Activated naive CD8-positive, alpha-beta T cell treated with anti-CD3 and anti-CD28 coated beads, Interleukin-2, amount 50 U/mL, for 24 hours (primary cell): Measurements from ENCODE around the gene GOLPH3.

Source experiments
- ATAC-seq: fragments of 150-1000 bp; cut with Tn5 transposase; one replicate; pipeline ENCODE4 v1.10.0; 2021
- DNase-seq: peaks from one replicate; pipeline ENCODE4 v3.0.0; 2021
- H3K27ac Mint-ChIP-seq: one replicate; pipeline ENCODE4 v1.8.0; 2021; ENCODE audit warnings: mild to moderate bottlenecking, mixed read lengths
- H3K27me3 Mint-ChIP-seq: one replicate; pipeline ENCODE4 v1.8.0; 2021; ENCODE audit warnings: mixed read lengths
- H3K36me3 Mint-ChIP-seq: one replicate; pipeline ENCODE4 v1.8.0; 2021; ENCODE audit warnings: low read depth, mixed read lengths
- H3K4me1 Mint-ChIP-seq: one replicate; pipeline ENCODE4 v1.8.0; 2021; ENCODE audit warnings: mixed read lengths
- H3K4me3 Mint-ChIP-seq: one replicate; pipeline ENCODE4 v1.8.0; 2021; ENCODE audit warnings: mild to moderate bottlenecking, moderate library complexity, mixed read lengths
- H3K9me3 Mint-ChIP-seq: one replicate; pipeline ENCODE4 v1.8.0; 2021; ENCODE audit warnings: mixed read lengths

Gene GOLPH3

DNA sequence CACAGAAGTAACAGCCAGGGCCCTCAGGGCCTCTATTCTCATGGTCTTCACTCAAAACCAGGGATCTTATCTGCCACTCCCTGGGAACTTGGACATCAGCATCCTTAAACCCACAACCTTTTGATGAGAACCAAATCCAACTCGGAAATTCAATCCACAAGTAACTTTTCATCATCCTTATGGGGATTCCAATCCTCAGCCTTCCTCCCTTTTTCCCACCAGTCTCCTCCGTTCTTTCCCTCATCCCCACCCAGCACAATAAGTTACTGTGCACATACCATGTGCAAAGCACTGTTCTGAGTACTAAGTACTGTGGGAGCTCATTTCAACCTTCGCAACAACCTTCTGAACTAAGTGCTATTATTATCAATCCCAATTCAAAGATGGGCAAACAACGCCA, 17.0 kb downstream of the GOLPH3 start:
- Mint-ChIP-seq H3K4me3 (no peak overlapping the region), H3K27ac (no peak overlapping the region), H3K4me1 (peaks cover 47% of the 10 kb centered on the region), H3K27me3 (no peaks in the 10 kb centered on the region), H3K9me3 (no peaks in the 10 kb centered on the region), H3K36me3 (peaks cover 36% of the 10 kb centered on the region)
- DNase-seq (no peak), ATAC-seq (no peak)

DNA sequence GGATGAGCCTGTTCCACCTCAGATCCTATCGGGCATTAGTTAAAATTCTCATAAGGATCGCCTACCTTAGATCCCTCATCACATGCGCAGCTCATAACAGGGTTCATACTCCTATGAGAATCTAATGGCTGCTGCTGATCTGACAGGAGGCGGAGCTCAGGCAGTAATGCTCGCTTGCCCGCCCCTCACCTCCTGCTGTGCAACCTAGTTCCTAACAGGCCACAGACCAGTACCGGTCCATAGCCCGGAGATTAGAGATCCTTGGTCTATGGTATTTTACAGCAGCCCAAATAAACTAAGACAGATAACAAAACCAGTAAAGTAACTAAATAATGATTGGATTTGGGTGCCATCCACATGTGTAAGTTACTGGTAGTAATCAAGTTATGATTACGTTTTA, 17.5 kb downstream of the GOLPH3 start:
- Mint-ChIP-seq H3K36me3 (peaks cover 38% of the 10 kb centered on the region), H3K4me3 (no peak overlapping the region), H3K27ac (no peak overlapping the region), H3K27me3 (no peaks in the 10 kb centered on the region), H3K9me3 (peaks cover 3% of the 10 kb centered on the region), H3K4me1 (peaks cover 48% of the 10 kb centered on the region)
- no peak for DNase-seq
- ATAC-seq = no peak

DNA sequence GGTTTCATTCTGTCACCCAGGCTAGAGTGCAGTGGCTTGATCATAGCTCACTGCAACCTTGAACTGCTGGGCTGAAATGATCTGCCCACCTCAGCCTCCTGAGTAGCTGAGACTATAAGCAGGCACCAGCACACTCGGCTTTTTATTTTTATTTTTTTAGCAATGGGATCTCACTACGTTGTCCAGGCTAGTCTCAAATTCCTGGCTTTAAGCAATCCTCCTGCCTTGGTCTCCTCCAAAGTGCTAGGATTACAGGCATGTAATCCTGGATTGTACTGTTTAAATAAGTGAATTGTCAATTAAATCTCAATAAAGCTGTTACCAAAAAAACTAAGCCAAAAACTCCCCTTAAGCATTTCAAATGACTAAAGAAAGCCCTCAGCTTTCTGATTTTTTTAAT, 18.9 kb downstream of the GOLPH3 start:
- Mint-ChIP-seq H3K27ac (peak overlapping the region; percentile 56), H3K4me3 (no peak overlapping the region), H3K36me3 (peaks cover 33% of the 10 kb centered on the region), H3K4me1 (peaks cover 44% of the 10 kb centered on the region), H3K9me3 (peaks cover 4% of the 10 kb centered on the region), H3K27me3 (no peaks in the 10 kb centered on the region)
- no peak for DNase-seq
- no peak for ATAC-seq

DNA sequence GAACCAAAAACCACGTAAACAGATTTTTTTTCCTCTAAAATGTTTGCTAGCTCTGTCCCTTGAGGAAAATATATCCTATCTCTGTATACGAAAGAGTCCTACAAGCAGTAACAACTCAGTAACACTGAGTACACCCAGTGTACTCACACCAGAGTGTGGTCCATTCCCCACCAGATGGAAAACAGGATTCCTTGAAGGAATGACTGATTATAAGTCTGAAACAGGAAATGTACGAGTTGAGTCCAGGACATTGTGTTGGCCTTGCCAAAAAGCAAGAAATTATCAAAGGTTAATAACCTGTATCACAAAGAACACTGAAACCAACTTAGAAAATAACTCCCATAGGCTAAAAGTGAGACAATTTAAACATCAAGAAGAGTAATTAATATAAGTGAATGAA, 20.4 kb downstream of the GOLPH3 start:
- Mint-ChIP-seq H3K27me3 (no peaks in the 10 kb centered on the region), H3K4me3 (no peak overlapping the region), H3K9me3 (peaks cover 4% of the 10 kb centered on the region), H3K27ac (peak overlapping the region; percentile 62), H3K4me1 (peaks cover 55% of the 10 kb centered on the region), H3K36me3 (peaks cover 41% of the 10 kb centered on the region)
- ATAC-seq (no peak), DNase-seq (no peak)

DNA sequence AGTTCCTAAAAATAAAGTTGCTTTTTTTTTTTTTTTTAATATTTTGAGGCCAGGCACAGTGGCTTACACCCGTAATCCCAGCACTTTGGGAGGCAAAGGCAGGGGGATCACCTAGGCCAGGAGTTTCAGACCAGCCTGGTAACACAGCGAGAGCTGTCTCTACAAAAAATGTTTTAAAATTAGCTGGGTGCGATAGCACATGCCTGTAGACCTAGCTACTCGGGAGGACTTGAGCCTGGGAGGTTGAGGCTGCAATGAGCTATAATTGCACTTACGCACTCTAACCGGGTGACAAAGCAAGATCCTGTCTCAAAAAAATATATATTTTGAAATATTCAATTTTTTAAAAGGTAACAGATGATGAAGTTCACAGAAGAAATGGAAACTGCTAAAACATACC, 22.9 kb downstream of the GOLPH3 start:
- DNase-seq (no peak), ATAC-seq (no peak)
- Mint-ChIP-seq H3K4me1 (peaks cover 62% of the 10 kb centered on the region), H3K27me3 (no peaks in the 10 kb centered on the region), H3K27ac (no peak overlapping the region), H3K4me3 (no peak overlapping the region), H3K36me3 (peaks cover 38% of the 10 kb centered on the region), H3K9me3 (peaks cover 4% of the 10 kb centered on the region)

DNA sequence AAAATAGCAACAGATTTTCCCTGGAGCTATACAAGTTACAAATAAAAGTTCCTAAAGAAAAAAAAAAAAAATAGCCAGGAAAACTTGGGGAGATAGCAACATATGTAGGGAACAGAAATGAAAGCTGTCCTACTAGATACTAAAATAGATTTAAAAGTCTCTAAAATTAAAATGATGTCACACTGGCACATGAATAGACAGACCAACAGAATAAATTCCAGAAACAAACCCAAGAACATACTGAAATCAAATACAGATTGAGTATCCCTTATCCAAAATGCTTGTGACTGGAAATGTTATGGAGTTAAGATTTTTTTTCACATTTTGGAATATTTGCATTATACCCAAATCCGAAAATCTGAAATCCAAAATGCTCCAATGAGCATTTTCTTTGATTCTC, 23.8 kb downstream of the GOLPH3 start:
- peaks cover 37% of the 10 kb centered on the region for H3K36me3 Mint-ChIP-seq
- ATAC-seq = no peak
- H3K4me3 Mint-ChIP-seq = no peak overlapping the region
- no peak overlapping the region for H3K27ac Mint-ChIP-seq
- DNase-seq = no peak
- peaks cover 62% of the 10 kb centered on the region for H3K4me1 Mint-ChIP-seq
- peaks cover 4% of the 10 kb centered on the region for H3K9me3 Mint-ChIP-seq
- no peaks in the 10 kb centered on the region for H3K27me3 Mint-ChIP-seq

DNA sequence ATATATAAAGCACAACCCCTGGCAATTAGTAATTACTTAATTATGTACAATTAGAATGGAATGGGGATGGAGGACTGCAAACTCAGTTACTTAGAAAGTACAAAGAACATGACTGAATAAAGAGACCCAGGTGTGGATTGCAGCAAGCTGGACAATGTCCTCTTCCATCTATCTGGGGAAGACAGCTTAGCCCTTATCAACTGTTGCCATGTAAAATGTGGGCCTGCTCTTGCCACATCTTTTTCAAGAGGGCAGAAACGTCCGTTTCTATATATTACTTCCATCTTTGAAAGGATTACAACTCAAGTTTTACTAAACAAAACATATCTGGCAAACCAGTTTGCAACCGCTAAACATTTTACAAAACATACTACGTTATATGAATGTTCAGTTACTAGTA, 26.2 kb downstream of the GOLPH3 start:
- peaks cover 48% of the 10 kb centered on the region for H3K4me1 Mint-ChIP-seq
- no peak overlapping the region for H3K27ac Mint-ChIP-seq
- no peaks in the 10 kb centered on the region for H3K27me3 Mint-ChIP-seq
- peaks cover 4% of the 10 kb centered on the region for H3K9me3 Mint-ChIP-seq
- DNase-seq (no peak), ATAC-seq (no peak)
- peaks cover 31% of the 10 kb centered on the region for H3K36me3 Mint-ChIP-seq
- H3K4me3 Mint-ChIP-seq = no peak overlapping the region

DNA sequence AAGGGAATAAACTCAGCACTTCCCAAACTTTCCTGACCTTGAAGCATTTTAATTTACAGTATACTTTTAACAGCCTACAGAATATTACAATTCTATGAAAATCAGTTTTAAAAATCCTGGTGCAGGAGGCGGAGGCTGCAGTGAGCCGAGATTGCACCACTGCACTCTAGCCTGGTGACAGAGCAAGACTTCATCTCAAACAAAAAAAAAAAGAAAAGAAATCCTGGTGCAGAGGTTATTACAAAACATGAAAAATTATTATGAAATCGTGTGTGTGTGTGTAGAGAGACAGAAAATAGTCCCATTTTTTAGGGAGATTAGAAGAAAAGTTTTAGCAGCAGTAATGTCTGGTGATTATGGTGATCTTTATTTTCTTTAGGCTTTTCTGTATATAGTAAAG, 26.9 kb downstream of the GOLPH3 start:
- DNase-seq (no peak), ATAC-seq (no peak)
- Mint-ChIP-seq H3K27ac (peak overlapping the region; percentile 12), H3K9me3 (peaks cover 4% of the 10 kb centered on the region), H3K4me1 (peaks cover 45% of the 10 kb centered on the region), H3K4me3 (no peak overlapping the region), H3K36me3 (peaks cover 29% of the 10 kb centered on the region), H3K27me3 (no peaks in the 10 kb centered on the region)

DNA sequence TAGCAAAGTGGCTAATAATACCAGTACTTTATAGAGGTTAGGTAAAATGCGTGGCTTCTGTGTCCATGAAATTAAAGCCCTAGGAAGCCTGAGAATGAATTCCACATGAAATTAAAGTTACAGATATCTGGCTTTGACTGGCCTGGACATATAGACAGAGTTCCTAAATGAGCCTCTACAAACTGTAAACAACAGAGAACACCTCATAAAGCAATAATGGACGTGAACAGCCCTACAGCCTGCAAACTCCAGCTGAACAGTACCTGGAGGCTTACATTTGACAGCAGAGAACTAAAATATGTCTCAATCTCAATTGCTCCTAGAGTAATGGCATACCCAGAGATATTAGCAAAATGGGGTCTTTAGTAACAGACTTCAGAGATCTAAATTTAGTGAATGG, 28.7 kb downstream of the GOLPH3 start:
- ATAC-seq = no peak
- Mint-ChIP-seq H3K9me3 (no peaks in the 10 kb centered on the region), H3K4me1 (peaks cover 40% of the 10 kb centered on the region), H3K36me3 (peaks cover 35% of the 10 kb centered on the region), H3K27ac (no peak overlapping the region), H3K4me3 (no peak overlapping the region), H3K27me3 (no peaks in the 10 kb centered on the region)
- DNase-seq = no peak

DNA sequence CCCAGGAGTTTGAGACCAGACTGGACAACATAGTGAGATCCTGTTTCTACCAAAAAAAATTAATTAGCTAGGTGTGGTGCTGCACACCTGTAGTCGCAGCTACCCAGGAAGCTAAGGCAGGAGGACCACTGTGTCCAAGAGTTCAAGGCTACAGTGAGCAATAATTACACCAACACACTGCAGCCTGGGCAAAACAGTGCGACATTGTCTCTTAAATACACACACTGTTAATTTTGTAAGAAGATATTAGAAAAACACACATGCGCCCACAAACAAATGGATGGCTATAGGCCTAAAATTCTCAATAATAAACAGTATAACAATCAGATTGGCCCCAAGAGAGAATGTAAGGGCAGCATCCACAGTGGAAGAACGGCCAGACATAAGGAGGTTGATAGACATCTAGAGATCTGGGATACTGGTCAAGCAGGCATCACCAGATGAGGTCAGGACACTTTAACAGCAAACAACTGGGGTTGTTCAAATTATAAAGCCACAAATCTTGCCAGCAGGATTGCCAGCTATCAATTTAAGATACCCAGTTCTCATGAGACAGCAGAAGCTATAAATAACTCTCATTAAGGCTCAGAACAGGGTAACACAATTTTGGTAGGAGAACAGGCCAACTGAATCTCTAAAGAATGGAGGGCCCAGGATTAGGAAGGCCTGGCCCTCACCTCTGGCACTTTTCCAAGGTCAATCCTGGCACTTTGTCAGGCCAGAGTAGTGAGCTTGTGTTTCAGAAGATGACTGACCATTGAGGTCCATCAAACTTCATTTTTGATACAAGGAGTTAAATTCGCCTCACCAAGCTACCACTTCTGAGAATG, 29.5 kb downstream of the GOLPH3 start:
- H3K4me3 Mint-ChIP-seq = no peak overlapping the region
- DNase-seq (no peak), ATAC-seq (no peak)
- no peaks in the 10 kb centered on the region for H3K9me3 Mint-ChIP-seq
- H3K36me3 Mint-ChIP-seq = peaks cover 41% of the 10 kb centered on the region
- no peaks in the 10 kb centered on the region for H3K27me3 Mint-ChIP-seq
- H3K27ac Mint-ChIP-seq = no peak overlapping the region
- H3K4me1 Mint-ChIP-seq = peaks cover 41% of the 10 kb centered on the region

DNA sequence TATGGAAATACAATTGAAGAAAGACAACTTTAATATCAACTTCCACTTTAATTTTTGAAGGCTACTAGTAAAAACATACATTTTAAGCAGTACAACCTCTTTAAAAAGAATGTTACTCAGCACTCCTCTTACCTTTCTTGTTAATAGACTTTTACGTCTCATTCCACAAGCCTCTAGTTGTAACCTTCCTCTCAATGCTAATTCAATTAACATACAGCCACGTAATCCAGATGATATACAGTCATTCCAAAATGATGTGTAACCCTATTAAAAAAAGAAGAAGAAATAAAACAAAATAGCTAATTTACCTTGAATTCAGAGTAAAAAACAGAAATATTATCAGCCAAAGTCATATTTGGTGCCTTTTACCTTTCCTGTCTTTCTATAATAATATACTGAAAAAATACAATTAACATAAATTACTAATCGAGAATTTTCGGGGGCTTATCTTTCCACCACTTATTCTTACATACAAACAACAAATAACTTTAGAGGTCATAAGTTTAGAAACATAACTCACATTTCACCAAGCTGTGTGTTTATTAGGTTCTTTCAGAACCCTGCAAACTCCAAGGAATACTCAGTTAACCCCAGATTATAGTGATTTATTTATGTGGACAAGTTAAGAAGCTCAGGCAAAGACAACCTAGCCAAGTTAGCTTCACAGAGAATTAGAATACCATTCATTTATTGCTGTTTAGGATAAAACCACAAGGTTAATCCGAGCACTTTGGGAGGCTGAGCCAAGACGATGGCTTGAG, 30.3 kb downstream of the GOLPH3 start:
- ATAC-seq (no peak), DNase-seq (no peak)
- peaks cover 42% of the 10 kb centered on the region for H3K36me3 Mint-ChIP-seq
- peaks cover 41% of the 10 kb centered on the region for H3K4me1 Mint-ChIP-seq
- no peaks in the 10 kb centered on the region for H3K27me3 Mint-ChIP-seq
- H3K9me3 Mint-ChIP-seq = no peaks in the 10 kb centered on the region
- H3K27ac Mint-ChIP-seq = no peak overlapping the region
- H3K4me3 Mint-ChIP-seq = no peak overlapping the region

DNA sequence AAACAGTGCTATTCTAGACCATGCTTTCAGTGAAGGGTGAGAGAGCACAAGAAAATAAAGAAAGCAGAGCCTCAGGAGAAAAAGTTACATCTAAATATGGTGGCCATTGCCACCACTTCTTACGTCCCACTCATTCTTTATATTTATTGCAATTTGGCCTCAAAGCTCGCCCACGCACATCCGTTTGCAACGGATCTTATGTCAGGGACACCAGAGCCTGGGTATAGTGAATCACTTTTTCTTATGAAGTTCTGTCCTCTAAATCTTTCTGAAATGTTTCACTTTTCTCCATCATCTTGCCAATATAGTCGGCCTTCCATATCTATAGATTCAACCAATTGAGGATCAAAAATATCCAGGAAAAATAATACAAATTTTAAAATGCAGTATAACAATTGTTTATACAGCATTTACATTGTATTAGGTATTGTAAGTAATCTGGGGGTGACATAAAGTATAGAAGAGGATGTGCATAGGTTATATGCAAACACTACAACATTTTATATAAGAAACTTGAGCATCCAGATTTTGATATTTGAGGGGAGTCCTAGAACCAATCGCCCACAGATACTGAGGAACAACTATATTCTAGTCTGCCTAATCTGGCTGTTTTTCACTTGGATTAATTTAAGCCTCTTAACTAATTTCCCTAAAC, 35.2 kb downstream of the GOLPH3 start:
- no peaks in the 10 kb centered on the region for H3K9me3 Mint-ChIP-seq
- peak; percentile 86 for ATAC-seq
- peaks cover 45% of the 10 kb centered on the region for H3K36me3 Mint-ChIP-seq
- H3K27ac Mint-ChIP-seq = peak overlapping the region; percentile 82
- peaks cover 30% of the 10 kb centered on the region for H3K4me1 Mint-ChIP-seq
- H3K4me3 Mint-ChIP-seq = peak overlapping the region; percentile 3
- no peaks in the 10 kb centered on the region for H3K27me3 Mint-ChIP-seq
- DNase-seq = peak; percentile 76

DNA sequence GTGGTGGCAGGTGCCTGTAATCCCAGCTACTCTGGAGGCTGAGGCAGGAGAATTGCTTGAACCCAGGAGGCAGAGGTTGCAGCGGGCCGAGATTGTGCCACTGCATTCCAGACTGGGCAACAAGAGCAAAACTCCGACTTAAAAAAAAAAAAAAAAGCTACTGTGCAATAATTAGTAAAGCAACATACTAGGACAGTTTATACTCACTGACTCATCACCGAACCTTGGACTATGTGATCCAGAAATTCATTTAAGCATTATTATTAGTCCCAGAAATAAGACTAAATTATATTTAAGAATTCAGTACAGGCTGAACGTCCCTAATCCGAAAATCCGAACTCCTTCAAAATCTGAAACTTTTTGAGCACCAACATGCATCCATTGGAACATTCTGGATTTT, 37.8 kb downstream of the GOLPH3 start:
- H3K36me3 Mint-ChIP-seq = peaks cover 49% of the 10 kb centered on the region
- H3K4me3 Mint-ChIP-seq = no peak overlapping the region
- H3K9me3 Mint-ChIP-seq = no peaks in the 10 kb centered on the region
- peaks cover 41% of the 10 kb centered on the region for H3K4me1 Mint-ChIP-seq
- no peak for ATAC-seq
- no peak overlapping the region for H3K27ac Mint-ChIP-seq
- DNase-seq = no peak
- H3K27me3 Mint-ChIP-seq = no peaks in the 10 kb centered on the region

DNA sequence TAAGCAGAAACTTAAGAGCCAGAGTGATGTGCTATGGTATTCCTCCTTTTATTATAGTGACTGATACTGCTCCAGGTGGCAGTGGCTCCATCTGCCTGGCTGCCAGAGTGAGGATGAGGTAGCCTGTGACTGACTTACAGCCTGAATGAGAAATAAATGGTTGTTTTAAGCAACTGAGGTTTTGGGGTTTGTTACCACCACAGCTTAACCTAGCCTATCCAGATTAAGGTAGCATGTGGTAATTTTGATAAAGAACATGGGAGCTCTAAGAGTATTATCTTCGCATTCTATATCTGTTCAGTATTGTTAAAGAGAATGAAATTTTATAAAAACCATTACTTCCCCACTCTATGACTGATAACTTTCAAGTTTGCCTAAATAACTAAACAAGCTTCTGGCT, 39.0 kb downstream of the GOLPH3 start:
- Mint-ChIP-seq H3K36me3 (peaks cover 49% of the 10 kb centered on the region), H3K27me3 (no peaks in the 10 kb centered on the region), H3K9me3 (no peaks in the 10 kb centered on the region), H3K4me1 (peaks cover 46% of the 10 kb centered on the region), H3K27ac (peak overlapping the region; percentile 44), H3K4me3 (no peak overlapping the region)
- DNase-seq = no peak
- no peak for ATAC-seq

DNA sequence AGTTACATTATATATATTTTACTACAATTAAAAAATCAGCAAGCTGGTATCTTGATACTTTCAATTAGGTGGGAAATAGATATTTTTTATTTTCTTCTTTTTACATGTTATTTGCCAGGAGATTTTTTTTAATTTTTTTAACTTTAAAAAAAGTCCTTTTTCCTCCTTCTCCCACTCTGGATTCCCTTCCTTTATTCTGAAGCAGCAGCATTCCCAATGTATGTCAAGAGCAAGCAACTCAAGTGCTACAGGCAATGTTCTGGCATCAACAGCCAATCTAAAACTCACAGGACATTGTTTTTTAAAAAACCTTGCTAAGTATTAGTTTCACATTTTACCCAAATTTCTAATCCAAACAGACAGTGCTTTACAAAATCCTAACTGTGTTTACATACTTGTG, 41.4 kb downstream of the GOLPH3 start:
- H3K4me3 Mint-ChIP-seq = no peak overlapping the region
- DNase-seq (no peak), ATAC-seq (no peak)
- no peak overlapping the region for H3K27ac Mint-ChIP-seq
- H3K36me3 Mint-ChIP-seq = peaks cover 46% of the 10 kb centered on the region
- peaks cover 47% of the 10 kb centered on the region for H3K4me1 Mint-ChIP-seq
- H3K27me3 Mint-ChIP-seq = no peaks in the 10 kb centered on the region
- H3K9me3 Mint-ChIP-seq = no peaks in the 10 kb centered on the region
